ENCODE measurements around the gene GPBP1.

DNA sequence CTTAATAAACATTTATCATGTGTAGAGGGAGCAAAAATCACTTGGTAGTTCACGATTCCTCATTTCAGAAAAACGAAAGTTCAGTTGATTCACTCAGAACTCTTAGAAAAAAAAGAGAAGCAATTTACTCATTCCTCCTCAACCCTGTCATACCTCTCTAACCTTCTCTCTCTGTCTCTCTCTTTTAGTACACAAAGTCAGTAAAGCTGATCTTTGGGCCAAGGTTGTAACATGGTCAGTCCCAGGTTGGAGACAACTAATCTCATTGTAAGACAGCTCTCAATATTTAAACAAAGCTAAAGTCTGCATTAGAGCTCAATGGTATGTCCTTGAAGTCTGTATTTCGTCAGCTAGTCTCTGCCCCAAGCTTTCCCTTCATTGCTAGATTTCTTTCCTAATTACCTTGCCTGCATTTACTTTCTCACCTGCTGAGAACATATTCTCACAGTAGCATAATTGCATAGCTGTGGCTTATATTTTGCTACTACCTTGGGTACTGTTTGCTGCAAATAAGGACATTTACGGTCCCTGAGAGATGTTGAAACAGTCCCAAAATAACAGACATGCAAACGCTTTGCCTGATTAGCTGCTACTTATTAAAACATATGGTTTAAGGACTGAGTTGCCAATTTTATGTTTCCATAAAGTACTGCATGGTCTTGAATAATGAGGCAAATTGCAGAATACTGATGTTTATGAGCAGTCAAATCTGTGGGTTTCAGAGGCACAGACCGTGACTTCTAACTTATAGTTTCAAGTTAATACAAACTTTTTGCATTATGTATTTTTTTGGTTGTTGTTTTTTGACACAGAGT is 138.3 kb downstream of the GPBP1 start:
- TF ChIP-seq, protein P1, sequence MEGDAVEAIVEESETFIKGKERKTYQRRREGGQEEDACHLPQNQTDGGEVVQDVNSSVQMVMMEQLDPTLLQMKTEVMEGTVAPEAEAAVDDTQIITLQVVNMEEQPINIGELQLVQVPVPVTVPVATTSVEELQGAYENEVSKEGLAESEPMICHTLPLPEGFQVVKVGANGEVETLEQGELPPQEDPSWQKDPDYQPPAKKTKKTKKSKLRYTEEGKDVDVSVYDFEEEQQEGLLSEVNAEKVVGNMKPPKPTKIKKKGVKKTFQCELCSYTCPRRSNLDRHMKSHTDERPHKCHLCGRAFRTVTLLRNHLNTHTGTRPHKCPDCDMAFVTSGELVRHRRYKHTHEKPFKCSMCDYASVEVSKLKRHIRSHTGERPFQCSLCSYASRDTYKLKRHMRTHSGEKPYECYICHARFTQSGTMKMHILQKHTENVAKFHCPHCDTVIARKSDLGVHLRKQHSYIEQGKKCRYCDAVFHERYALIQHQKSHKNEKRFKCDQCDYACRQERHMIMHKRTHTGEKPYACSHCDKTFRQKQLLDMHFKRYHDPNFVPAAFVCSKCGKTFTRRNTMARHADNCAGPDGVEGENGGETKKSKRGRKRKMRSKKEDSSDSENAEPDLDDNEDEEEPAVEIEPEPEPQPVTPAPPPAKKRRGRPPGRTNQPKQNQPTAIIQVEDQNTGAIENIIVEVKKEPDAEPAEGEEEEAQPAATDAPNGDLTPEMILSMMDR (IDR thresholded peaks at IDR 0.05): no peak
- TF ChIP-seq ZNF532 (CRISPR knock-in tag; IDR thresholded peaks at IDR 0.05; ENCODE audit: borderline replicate concordance): no peak
- TF ChIP-seq, protein P2, sequence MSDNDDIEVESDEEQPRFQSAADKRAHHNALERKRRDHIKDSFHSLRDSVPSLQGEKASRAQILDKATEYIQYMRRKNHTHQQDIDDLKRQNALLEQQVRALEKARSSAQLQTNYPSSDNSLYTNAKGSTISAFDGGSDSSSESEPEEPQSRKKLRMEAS (CRISPR knock-in tag; IDR thresholded peaks at IDR 0.05): no peak
- TF ChIP-seq TCF7 (CRISPR knock-in tag; IDR thresholded peaks at IDR 0.05; ENCODE audit: low read depth): no peak
- no peak for TF ChIP-seq FOXK1 (CRISPR knock-in tag; IDR thresholded peaks at IDR 0.05)
- TF ChIP-seq FOXJ3 (CRISPR knock-in tag; IDR thresholded peaks at IDR 0.05; ENCODE audit: borderline replicate concordance): no peak
- TF ChIP-seq E2F1 (CRISPR knock-in tag; IDR thresholded peaks at IDR 0.05): no peak
- TF ChIP-seq CREM (CRISPR knock-in tag; IDR thresholded peaks at IDR 0.05): no peak
